NCI-H2171 treated with DMSO at 0.1 percent for 48 hours (cell line): ENCODE results near the gene CIB1.

Experiments used
- DNase-seq: peaks from one replicate; lab custom pipeline; 2025; lab: John Stamatoyannopoulos, UW

Gene CIB1

GRCh38 chr15:90214553-90215196 is 19.1 kb downstream of the CIB1 start:
- no peak for DNase-seq

- no peak for DNase-seq
Observed at GRCh38 chr15:90213818-90214204, 19.9 kb downstream of the CIB1 start.

GRCh38 chr15:90213122-90213817 is 20.5 kb downstream of the CIB1 start:
- peak; percentile 21 for DNase-seq

- DNase-seq = no peak
Observed at GRCh38 chr15:90212221-90213098, 21.3 kb downstream of the CIB1 start.

GRCh38 chr15:90211440-90212143 is 22.1 kb downstream of the CIB1 start:
- DNase-seq = no peak

GRCh38 chr15:90211009-90211408 is 22.7 kb downstream of the CIB1 start:
- DNase-seq = no peak

- DNase-seq = no peak
Observed at GRCh38 chr15:90210593-90210992, 23.1 kb downstream of the CIB1 start.

- no peak for DNase-seq
Observed at GRCh38 chr15:90209591-90209990, 24.1 kb downstream of the CIB1 start.

- no peak for DNase-seq
Observed at GRCh38 chr15:90208356-90208755, 25.4 kb downstream of the CIB1 start.

- DNase-seq = no peak
Observed at GRCh38 chr15:90207252-90207651, 26.5 kb downstream of the CIB1 start.

- no peak for DNase-seq
Observed at GRCh38 chr15:90205886-90206285, 27.9 kb downstream of the CIB1 start.

GRCh38 chr15:90205050-90205848 is 28.5 kb downstream of the CIB1 start:
- no peak for DNase-seq

- DNase-seq = no peak
Observed at GRCh38 chr15:90203922-90204321, 29.8 kb downstream of the CIB1 start.

- DNase-seq = no peak
Observed at GRCh38 chr15:90203473-90203872, 30.3 kb downstream of the CIB1 start.

- no peak for DNase-seq
Observed at GRCh38 chr15:90202929-90203328, 30.8 kb downstream of the CIB1 start.

- DNase-seq = no peak
Observed at GRCh38 chr15:90201944-90202375, 31.8 kb downstream of the CIB1 start.

- DNase-seq = peak; percentile 41
Observed at GRCh38 chr15:90201130-90201943, 32.4 kb downstream of the CIB1 start, which contains the start of gene SEMA4B. SEMA4B (plus strand) TSS chr15:90201330; CDS start chr15:90201579, 249 bp downstream.

- DNase-seq = no peak
Observed at GRCh38 chr15:90200534-90201129, 33.1 kb downstream of the CIB1 start.

- DNase-seq = no peak
Observed at GRCh38 chr15:90194655-90195054, 39.1 kb downstream of the CIB1 start.
